GM18868 (cell line): Measurements from ENCODE around the gene ZNF155.
"Not testable (repeated sequence)": the region's sequence is repeated elsewhere in the genome, so short reads cannot be mapped to it uniquely, and the experiment has no call there.

Source experiments
- ATAC-seq: cut with Tn5 transposase; IDR thresholded peaks from one replicate; pipeline ENCODE4 v1.9.1; 2021; ENCODE audit warnings: mild to moderate bottlenecking, moderate library complexity; ENCODE audit not compliant: unreplicated experiment

ZNF155 gene

GRCh38 chr19:43983912-43984686, at the start of gene ZNF155:
TSS of gene ZNF155 (plus strand) at chr19:43984188. CDS start at chr19:43988544, 4,356 bp downstream.
- ATAC-seq: no peak

- ATAC-seq: peak; percentile 91
These were observed 48.8 kb upstream of the ZNF155 start, which contains the start of gene ZNF45 for GRCh38 chr19:43934985-43935708. TSS of gene ZNF45 (minus strand) at chr19:43935282. CDS start at chr19:43922185, 13,097 bp downstream.

GRCh38 chr19:43936188-43936587, 47.8 kb upstream of the ZNF155 start:
- no peak for ATAC-seq

- ATAC-seq: no peak
These were observed 44.3 kb upstream of the ZNF155 start for GRCh38 chr19:43939557-43940260.

- no peak for ATAC-seq
These were observed 43.3 kb upstream of the ZNF155 start for GRCh38 chr19:43940719-43941118.

GRCh38 chr19:43941209-43941608, 42.8 kb upstream of the ZNF155 start:
- ATAC-seq: no peak

- not testable (repeated sequence) for ATAC-seq
These were observed 36.6 kb upstream of the ZNF155 start for GRCh38 chr19:43947412-43947811.

GRCh38 chr19:43949803-43950202, 34.2 kb upstream of the ZNF155 start:
- ATAC-seq: not testable (repeated sequence)

- ATAC-seq: peak; percentile 82
These were observed 32.9 kb upstream of the ZNF155 start, which contains the start of gene ZNF221 for GRCh38 chr19:43950834-43951645. TSS of gene ZNF221 (plus strand) at chr19:43951228. CDS start at chr19:43962727, 11,499 bp downstream.

GRCh38 chr19:43956827-43957226, 27.2 kb upstream of the ZNF155 start:
- no peak for ATAC-seq

GRCh38 chr19:43957891-43958290, 26.1 kb upstream of the ZNF155 start:
- no peak for ATAC-seq

- ATAC-seq: no peak
These were observed 23.6 kb upstream of the ZNF155 start for GRCh38 chr19:43960411-43960810.

GRCh38 chr19:43966079-43966694, 17.8 kb upstream of the ZNF155 start:
- ATAC-seq: no peak

- ATAC-seq: no peak
These were observed 7.3 kb upstream of the ZNF155 start for GRCh38 chr19:43976732-43977131.

- ATAC-seq: no peak
These were observed 460 bp upstream of the ZNF155 start for GRCh38 chr19:43983544-43983911.

GRCh38 chr19:43984687-43985000, 656 bp downstream of the ZNF155 start:
- ATAC-seq: no peak

GRCh38 chr19:43997631-43998290, 13.8 kb downstream of the ZNF155 start:
- no peak for ATAC-seq

- no peak for ATAC-seq
These were observed 18.2 kb downstream of the ZNF155 start for GRCh38 chr19:44002212-44002565.

- ATAC-seq: peak; percentile 89
These were observed 18.8 kb downstream of the ZNF155 start, which contains the start of gene ZNF230 for GRCh38 chr19:44002566-44003460. TSS of gene ZNF230 (plus strand) at chr19:44002957. CDS start at chr19:44007079, 4,122 bp downstream.
